ENCODE measurements around the gene IFNA14. TPM values are rescaled to one million over a fixed set of nuclear protein-coding genes. Genes with fewer than 3 reads are reported as not detected.

Gene IFNA14
- total and polyA plus RNA-seq, 2 experiments from 2014 or later = not detected

DNA sequence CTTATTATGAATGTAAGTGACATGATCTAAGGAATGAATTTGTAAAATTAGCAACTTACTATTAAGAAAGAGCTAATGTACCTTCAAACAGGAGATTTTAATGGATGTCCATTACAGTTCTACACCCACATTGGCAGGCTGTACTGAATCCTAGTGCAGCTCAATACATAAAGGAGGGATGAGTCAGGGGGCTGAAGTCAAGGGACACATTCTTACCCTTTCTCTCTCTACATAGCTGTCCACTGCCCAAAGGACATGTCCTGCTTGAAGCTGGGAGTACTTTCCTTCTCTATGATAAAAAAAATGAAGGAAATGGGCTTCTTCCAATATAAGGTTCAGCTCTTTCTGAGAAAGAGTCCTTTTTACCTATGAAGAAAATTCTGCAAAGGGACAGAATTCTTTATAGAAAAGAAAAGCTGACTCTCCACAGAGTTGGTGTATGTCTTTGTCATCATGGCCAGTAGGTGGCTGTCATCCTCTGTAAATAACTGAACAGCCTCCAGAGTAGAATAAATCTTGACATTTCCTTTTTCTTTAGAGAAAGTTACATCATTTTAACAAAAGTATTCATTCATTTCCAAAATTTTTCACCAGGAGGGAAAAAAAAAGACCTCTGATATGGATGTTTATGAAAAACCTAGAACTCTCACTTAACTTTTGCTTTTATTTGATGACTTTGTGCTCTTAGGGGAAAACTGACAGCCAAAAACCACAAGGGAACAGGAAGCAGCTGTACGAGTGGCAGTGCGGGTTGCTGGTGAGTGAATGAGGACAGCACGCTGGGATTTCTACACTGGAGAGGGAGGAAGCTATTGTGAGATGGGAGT is 13.1 kb upstream of the IFNA14 start:
- H3K36me3 ChIP-seq (replicated peaks; ENCODE audit: insufficient read depth, low read depth) = no peaks in the 10 kb centered on the region
- peak; percentile 32 for DNase-seq (ENCODE audit: low spot score)

GRCh38 chr9:21251638-21252037 is 11.8 kb upstream of the IFNA14 start:
- 70% methylated on average over 4 of the region's 4 CpGs for WGBS (ENCODE audit: low lambda C conversion rate, missing lambda C conversion rate)
- H3K79me2 ChIP-seq = no peaks in the 10 kb centered on the region
- peaks cover 29% of the 10 kb centered on the region for H3K27me3 ChIP-seq
- no peaks in the 10 kb centered on the region for H3K36me3 ChIP-seq (replicated peaks; ENCODE audit: insufficient read depth, low read depth)
- TF ChIP-seq EZH2 (IDR thresholded peaks at IDR 0.05; ENCODE audit: borderline replicate concordance) (no peak), EZH2phosphoT487 (IDR thresholded peaks at IDR 0.05; ENCODE audit: low read depth, severe bottlenecking, unreplicated experiment) (no peak)
- TF ChIP-seq, protein P1, sequence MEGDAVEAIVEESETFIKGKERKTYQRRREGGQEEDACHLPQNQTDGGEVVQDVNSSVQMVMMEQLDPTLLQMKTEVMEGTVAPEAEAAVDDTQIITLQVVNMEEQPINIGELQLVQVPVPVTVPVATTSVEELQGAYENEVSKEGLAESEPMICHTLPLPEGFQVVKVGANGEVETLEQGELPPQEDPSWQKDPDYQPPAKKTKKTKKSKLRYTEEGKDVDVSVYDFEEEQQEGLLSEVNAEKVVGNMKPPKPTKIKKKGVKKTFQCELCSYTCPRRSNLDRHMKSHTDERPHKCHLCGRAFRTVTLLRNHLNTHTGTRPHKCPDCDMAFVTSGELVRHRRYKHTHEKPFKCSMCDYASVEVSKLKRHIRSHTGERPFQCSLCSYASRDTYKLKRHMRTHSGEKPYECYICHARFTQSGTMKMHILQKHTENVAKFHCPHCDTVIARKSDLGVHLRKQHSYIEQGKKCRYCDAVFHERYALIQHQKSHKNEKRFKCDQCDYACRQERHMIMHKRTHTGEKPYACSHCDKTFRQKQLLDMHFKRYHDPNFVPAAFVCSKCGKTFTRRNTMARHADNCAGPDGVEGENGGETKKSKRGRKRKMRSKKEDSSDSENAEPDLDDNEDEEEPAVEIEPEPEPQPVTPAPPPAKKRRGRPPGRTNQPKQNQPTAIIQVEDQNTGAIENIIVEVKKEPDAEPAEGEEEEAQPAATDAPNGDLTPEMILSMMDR (IDR thresholded peaks at IDR 0.05; ENCODE audit: poor library complexity) = no peak
- DNase-seq (ENCODE audit: low spot score) = no peak
- H3K4me2 ChIP-seq = no peak overlapping the region
- no peaks in the 10 kb centered on the region for H3K9me3 ChIP-seq (ENCODE audit: low read depth)
- H2AFZ ChIP-seq = no peak overlapping the region
- no peaks in the 10 kb centered on the region for H4K20me1 ChIP-seq (ENCODE audit: insufficient read depth, poor library complexity, severe bottlenecking)
- H3K9me2 ChIP-seq (replicated peaks; ENCODE audit: insufficient read depth) = no peaks in the 10 kb centered on the region
- no peak overlapping the region for H3K4me3 ChIP-seq
- no peaks in the 10 kb centered on the region for H3K4me1 ChIP-seq (ENCODE audit: insufficient read depth)
- no peak overlapping the region for H3K27ac ChIP-seq

More for the DNA sequence above, 13.1 kb upstream of the IFNA14 start:
- Histone ChIP-seq H3K27me3 (peaks cover 31% of the 10 kb centered on the region), H3K4me3 (no peak overlapping the region), H2AFZ (peak overlapping the region; percentile 58), H3K9me2 (replicated peaks; ENCODE audit: insufficient read depth) (no peaks in the 10 kb centered on the region), H3K27ac (no peak overlapping the region), H3K9me3 (ENCODE audit: low read depth) (no peaks in the 10 kb centered on the region), H4K20me1 (ENCODE audit: insufficient read depth, poor library complexity, severe bottlenecking) (no peaks in the 10 kb centered on the region), H3K4me1 (ENCODE audit: insufficient read depth) (no peaks in the 10 kb centered on the region), H3K4me2 (peak overlapping the region; percentile 65), H3K79me2 (no peaks in the 10 kb centered on the region)
- TF ChIP-seq, protein P1 (IDR thresholded peaks at IDR 0.05; ENCODE audit: poor library complexity) = peak; percentile 63
- no peak for TF ChIP-seq EZH2 (IDR thresholded peaks at IDR 0.05; ENCODE audit: borderline replicate concordance)
- WGBS (ENCODE audit: low lambda C conversion rate, missing lambda C conversion rate) = 3% methylated on average over 3 of the region's 3 CpGs

DNA sequence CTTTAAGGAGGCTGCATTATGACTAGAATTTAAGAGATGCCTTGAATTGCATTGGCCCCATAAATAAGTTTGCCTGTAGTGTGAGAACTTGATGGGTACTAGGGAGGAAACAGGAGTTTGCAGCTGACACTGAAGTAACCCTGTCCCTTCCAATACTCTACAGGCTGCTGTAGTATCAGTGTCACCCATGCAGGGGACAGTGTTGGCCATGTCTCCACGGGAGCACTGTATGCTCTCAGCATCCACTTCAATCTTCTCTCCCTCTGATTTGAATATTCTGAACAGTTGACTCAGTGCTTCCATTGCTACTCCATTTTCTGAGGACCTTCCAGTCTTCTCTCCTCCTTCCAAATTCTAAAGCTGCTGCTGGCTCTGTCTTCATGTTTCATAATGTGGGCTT is 11.4 kb upstream of the IFNA14 start:
- TF ChIP-seq, protein P1 (IDR thresholded peaks at IDR 0.05; ENCODE audit: poor library complexity) = no peak
- TF ChIP-seq EZH2phosphoT487 (IDR thresholded peaks at IDR 0.05; ENCODE audit: low read depth, severe bottlenecking, unreplicated experiment) (no peak), EZH2 (IDR thresholded peaks at IDR 0.05; ENCODE audit: borderline replicate concordance) (no peak)
- no peaks in the 10 kb centered on the region for H3K4me1 ChIP-seq (ENCODE audit: insufficient read depth)
- H3K79me2 ChIP-seq = no peaks in the 10 kb centered on the region
- no peaks in the 10 kb centered on the region for H3K9me2 ChIP-seq (replicated peaks; ENCODE audit: insufficient read depth)
- H3K4me2 ChIP-seq = no peak overlapping the region
- no peaks in the 10 kb centered on the region for H4K20me1 ChIP-seq (ENCODE audit: insufficient read depth, poor library complexity, severe bottlenecking)
- H3K27ac ChIP-seq = no peak overlapping the region
- H3K36me3 ChIP-seq (replicated peaks; ENCODE audit: insufficient read depth, low read depth) = no peaks in the 10 kb centered on the region
- no peaks in the 10 kb centered on the region for H3K9me3 ChIP-seq (ENCODE audit: low read depth)
- no peak overlapping the region for H3K4me3 ChIP-seq
- no peak for DNase-seq (ENCODE audit: low spot score)
- H3K27me3 ChIP-seq = peaks cover 25% of the 10 kb centered on the region
- 18% methylated on average over 1 of the region's 1 CpG for WGBS (ENCODE audit: low lambda C conversion rate, missing lambda C conversion rate)
- H2AFZ ChIP-seq = no peak overlapping the region

Measured in hepatocyte (in vitro differentiated cells).